Measurements from ENCODE around the gene RAD51B.

Gene RAD51B

GRCh38 chr14:68458840-68459469 lies 639.4 kb downstream of the RAD51B start:
- DNase-seq = no peak

- DNase-seq = no peak
Measured at GRCh38 chr14:68459480-68460136, 640.0 kb downstream of the RAD51B start.

GRCh38 chr14:68460541-68460940 lies 641.0 kb downstream of the RAD51B start:
- DNase-seq = no peak

- no peak for DNase-seq
Measured at GRCh38 chr14:68461086-68461485, 641.5 kb downstream of the RAD51B start.

GRCh38 chr14:68462683-68463082 lies 643.1 kb downstream of the RAD51B start:
- no peak for DNase-seq

GRCh38 chr14:68463299-68463698 lies 643.7 kb downstream of the RAD51B start:
- DNase-seq = no peak

- DNase-seq = no peak
Measured at GRCh38 chr14:68463705-68464374, 644.3 kb downstream of the RAD51B start.

- DNase-seq = no peak
Measured at GRCh38 chr14:68464711-68465110, 645.1 kb downstream of the RAD51B start.

GRCh38 chr14:68466491-68466977 lies 647.0 kb downstream of the RAD51B start:
- DNase-seq = no peak

- no peak for DNase-seq
Measured at GRCh38 chr14:68467425-68467824, 647.8 kb downstream of the RAD51B start.

- DNase-seq = peak; percentile 36
Measured at GRCh38 chr14:68468437-68469207, 649.0 kb downstream of the RAD51B start.

- DNase-seq = no peak
Measured at GRCh38 chr14:68469208-68469713, 649.7 kb downstream of the RAD51B start.

GRCh38 chr14:68470361-68470760 lies 650.8 kb downstream of the RAD51B start:
- DNase-seq = no peak

- DNase-seq = no peak
Measured at GRCh38 chr14:68471029-68471963, 651.7 kb downstream of the RAD51B start.

- no peak for DNase-seq
Measured at GRCh38 chr14:68471964-68472508, 652.5 kb downstream of the RAD51B start.

GRCh38 chr14:68473069-68473468 lies 653.5 kb downstream of the RAD51B start:
- no peak for DNase-seq

- no peak for DNase-seq
Measured at GRCh38 chr14:68473794-68474193, 654.2 kb downstream of the RAD51B start.

- DNase-seq = no peak
Measured at GRCh38 chr14:68474741-68475140, 655.2 kb downstream of the RAD51B start.

GRCh38 chr14:68475802-68476201 lies 656.2 kb downstream of the RAD51B start:
- no peak for DNase-seq

- no peak for DNase-seq
Measured at GRCh38 chr14:68476212-68477109, 656.9 kb downstream of the RAD51B start.

GRCh38 chr14:68477110-68477455 lies 657.5 kb downstream of the RAD51B start:
- DNase-seq = no peak
